Measurements from ENCODE around the gene ZGRF1.
"Not testable (repeated sequence)": the region's sequence is repeated elsewhere in the genome, so short reads cannot be mapped to it uniquely, and the experiment has no call there.

The ZGRF1 gene

DNA sequence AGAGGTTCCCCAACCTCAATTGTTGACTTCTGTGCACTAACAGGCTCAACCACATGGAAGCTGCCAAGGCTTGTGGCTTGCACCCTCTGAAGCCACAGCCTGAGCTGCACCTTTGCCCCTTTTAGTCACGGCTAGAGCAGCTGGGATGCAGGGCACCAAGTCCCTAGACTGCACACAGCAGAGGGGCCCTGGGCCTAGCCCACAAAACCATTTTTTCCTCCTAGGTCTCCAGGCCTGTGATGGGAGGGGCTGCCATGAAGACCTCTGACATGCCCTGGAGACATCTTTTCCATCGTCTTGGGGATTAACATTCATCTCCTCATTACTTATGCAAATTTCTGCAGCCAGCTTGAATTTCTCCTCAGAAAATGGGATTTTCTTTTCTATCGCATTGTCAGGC lies 145.9 kb downstream of the ZGRF1 start:
- H3K9me3 ChIP-seq (ENCODE audit: control insufficient read depth, insufficient read depth, low read depth, low read length); POLR2A ChIA-PET; CTCF ChIA-PET; H3K36me3 ChIP-seq (ENCODE audit: control insufficient read depth in 2 of 2, insufficient read depth in 1 of 2, low read length in 2 of 2); H3K4me1 ChIP-seq (ENCODE audit: control insufficient read depth, insufficient read depth, low read length); H3K27ac ChIP-seq (ENCODE audit: extremely low read depth, low read depth, low read length); H3K4me3 ChIP-seq (ENCODE audit: low read depth, low read length): not testable (repeated sequence)
- TF ChIP-seq TRIM28 (IDR thresholded peaks at IDR 0.05; ENCODE audit: borderline replicate concordance, low read length) (0 out of 2 replicates have a peak, but pooled peaks have one; percentile 23), ZNF585B (tag by site-specific recombination; IDR thresholded peaks at IDR 0.05) (peak; percentile 89)

All from HEK293 (cell line).